Dermis blood vessel endothelial cell (primary cell): ENCODE results near the gene RPRD1A. TPM values are rescaled to one million over a fixed set of nuclear protein-coding genes. Genes with fewer than 3 reads are reported as not detected.
A peak's percentile ranks its signal among the peaks of the same experiment; 100 is the strongest.
"Not testable (repeated sequence)": the region's sequence is repeated elsewhere in the genome, so short reads cannot be mapped to it uniquely, and the experiment has no call there.

Experiments used
- DNase-seq: peaks from one replicate; pipeline ENCODE4 v3.0.0; 2010
- total RNA-seq: library from RNA; depleted of rRNA; stranded (reverse); fragments of >200 nt; gene quantifications from 2 replicates; pipeline ENCODE4 v1.2.3, GENCODE V29; 2014

Gene RPRD1A
- total RNA-seq, 1 donor from 2014 or later: 51.7 TPM

DNA sequence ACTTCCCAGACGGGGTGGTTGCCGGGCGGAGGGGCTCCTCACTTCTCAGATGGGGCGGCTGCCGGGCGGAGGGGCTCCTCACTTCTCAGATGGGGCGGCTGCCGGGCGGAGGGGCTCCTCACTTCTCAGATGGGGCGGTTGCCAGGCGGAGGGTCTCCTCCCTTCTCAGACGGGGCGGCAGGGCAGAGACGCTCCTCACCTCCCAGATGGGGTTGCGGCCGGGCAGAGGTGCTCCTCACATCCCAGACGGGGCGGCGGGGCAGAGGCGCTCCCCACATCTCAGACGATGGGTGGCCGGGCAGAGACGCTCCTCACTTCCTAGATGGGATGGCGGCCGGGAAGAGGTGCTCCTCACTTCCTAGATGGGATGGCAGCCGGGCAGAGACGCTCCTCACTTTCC, 10.4 kb upstream of the RPRD1A start:
- DNase-seq: not testable (repeated sequence)

DNA sequence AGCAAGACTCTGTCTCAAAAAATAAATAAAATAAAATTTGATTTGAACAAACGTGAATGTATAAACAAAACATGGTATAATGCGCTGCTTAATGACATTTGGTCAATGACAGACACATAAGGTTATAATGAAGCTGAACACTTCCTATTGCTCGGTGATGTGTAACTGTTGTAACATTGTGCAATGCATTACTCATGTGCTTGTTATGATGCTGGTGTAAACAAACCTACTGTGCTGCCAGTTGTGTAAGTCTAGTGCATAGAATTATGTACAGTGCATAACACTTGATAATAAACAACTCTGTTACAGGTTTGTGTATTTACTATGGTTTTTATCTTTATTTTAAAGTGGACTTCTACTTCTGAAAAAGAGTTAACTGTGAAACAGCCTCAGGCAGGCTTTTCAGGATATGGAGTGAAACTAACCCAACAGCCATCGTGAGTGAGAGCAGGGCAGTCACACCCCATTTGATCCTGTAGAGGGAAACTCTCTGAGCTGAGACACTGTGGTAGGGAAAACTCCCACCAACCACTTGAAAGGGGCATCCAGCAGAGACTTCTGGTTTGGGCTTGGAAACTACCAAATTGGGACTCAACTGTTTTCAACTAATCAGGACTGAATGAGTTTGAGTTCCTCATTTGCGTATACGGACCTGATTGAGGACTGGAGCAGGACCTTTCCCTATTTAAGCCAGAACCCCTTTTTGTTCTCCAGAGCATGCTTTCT, 8.7 kb upstream of the RPRD1A start:
- DNase-seq: no peak

DNA sequence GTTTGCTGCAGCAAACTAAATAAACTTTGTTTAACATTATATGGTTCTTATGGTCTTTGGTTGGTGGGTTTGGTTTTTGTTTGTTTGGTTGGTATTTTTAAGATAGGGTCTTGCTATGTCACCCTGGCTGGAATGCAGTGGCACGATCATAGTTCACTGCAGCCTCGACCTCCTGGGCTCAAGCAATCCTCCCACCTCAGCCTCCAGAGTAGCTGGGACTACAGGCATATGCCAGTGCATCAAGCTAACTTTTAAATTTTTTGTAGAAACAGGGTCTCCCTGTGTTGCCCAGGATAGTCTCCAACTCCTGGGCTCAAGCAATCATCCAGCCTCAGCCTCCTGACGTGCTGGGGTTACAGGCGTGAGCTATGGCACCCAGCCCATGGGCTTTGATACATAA, 7.1 kb upstream of the RPRD1A start:
- DNase-seq: no peak

DNA sequence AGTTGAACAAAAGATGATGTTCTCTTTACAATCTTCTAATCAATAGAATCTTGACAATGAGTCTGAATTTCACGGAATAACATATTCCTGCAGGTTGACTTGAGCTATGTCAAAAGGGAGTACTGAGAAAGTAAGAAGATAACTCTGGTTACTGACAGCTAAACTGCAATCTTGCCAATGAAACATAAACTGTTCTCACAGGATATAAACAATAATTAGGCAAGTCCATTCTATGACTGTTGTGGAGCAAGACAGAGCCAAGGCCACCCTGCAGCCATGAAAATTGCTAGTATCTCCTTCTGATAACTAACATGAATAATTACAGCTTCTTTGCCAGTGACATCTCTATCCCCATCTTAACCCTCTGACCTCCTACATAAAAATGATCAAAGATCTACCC, 6.3 kb upstream of the RPRD1A start:
- DNase-seq: no peak

DNA sequence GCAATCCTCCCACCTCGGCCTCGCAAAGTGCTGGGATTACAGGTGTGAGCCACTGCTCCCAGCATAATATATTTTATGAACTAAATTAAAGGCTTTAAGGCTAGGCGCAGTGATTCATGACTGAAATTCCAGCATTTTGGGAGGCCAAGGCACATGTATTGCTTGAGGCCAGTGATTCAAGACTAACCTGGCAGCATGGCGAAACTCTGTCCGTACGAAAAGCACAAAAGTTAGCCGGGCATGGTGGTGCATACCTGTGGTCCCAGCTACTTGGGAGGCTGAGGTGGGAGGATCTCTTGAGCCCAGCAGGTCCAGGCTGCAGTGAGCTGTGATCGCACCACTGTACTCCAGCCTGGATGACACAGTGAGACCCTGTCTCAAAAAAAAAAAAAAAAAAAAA, 5.0 kb upstream of the RPRD1A start:
- not testable (repeated sequence) for DNase-seq

DNA sequence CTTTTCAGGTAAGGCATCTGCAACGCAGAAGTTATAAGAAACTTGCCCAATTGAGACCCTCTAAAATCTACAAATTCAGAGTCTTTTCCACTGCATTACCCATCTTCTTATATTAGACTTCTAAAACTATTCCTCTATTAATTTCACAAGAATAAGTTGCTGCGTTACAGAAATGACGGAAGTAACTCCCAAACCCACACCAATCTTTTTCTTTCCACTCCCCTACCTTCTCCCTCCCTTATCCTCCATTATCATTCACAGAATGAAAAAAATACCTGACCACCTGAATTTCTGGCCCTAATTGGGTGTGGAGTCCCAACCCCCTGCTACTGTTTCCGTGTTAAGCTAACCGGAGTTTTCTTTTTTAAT, 689 bp downstream of the RPRD1A start:
- DNase-seq: no peak

DNA sequence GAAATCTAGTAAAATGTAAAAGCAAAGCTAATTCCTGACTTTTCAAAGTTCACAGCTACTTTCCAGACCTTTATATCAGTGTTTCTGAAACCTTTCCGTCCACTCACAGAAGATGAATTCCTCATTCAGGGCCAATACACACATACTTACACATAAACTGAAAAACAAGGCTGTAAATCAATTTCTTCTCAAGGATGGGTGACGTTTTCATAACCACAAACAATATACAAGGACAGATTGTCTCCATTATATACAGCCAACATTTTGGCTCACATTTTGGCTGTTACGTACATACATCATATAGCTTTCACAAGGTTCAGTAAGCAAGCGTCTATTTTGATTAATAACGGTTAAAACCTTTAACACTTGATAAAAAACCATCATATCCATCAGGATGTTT, 1.4 kb downstream of the RPRD1A start:
- DNase-seq: peak; percentile 18

DNA sequence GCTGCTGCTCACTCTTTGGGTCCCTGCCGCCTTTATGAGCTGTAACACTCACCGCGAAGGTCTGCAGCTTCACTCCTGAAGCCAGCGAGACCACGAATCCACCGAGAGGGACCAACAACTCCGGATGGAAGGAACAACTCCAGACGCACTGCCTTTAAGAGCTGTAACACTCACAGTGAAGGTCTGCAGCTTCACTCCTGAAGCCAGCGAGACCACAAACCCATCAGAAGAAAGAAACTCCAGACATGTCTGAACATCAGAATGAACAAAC, 2.6 kb downstream of the RPRD1A start:
- not testable (repeated sequence) for DNase-seq

DNA sequence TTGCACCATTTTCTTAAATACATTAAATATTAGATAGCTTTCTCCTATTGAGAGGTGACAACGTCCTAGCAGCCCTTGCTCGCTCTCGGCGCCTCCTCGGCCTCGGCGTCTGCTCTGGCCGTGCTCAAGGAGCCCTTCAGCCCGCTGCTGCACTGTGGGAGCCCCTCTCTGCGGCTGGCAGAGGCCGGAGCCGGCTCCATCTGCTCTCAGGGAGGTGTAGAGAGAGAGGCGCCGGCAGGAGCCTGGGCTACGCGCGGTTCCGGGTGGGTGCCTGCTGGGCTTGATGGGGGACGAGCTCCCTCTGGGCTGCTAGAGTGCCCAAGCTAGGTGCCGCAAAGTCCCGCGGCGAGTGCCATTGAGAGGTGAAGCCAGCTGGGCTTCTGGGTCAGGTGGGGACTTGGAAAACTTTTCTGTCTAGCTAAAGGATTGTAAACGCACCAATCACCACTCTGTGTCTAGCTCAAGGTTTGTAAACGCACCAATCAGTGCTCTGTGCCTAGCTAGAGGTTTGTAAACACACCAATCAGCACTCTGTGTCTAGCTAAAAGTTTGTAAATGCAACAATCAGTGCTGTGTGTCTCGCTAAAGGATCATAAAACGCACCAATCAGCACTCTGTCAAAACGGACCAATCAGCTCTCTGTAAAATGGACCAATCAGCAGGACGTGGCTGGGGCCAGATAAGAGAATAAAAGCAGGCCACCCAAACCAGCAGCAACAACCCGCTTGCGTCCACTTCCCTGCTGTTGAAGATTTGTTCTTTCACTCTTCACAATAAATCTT, 3.1 kb downstream of the RPRD1A start:
- DNase-seq: no peak

DNA sequence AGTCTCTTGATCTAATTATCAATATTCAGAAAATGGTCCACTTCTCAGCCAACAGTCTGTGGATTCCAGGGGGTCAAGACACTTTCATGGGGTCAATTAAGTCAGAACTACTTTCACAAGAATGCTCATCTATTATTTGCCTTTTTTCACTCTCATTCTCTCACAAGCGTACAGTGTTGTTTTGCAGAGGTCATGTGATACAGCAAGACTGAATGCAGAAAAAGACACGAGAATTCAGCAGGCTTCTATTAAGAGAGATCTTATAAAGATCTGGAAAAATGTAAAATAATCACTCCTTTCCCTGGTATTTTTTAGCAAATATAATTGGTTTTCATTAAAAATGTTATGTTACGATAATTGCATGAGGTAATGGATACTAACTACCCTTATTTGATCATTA, 8.7 kb downstream of the RPRD1A start:
- no peak for DNase-seq

DNA sequence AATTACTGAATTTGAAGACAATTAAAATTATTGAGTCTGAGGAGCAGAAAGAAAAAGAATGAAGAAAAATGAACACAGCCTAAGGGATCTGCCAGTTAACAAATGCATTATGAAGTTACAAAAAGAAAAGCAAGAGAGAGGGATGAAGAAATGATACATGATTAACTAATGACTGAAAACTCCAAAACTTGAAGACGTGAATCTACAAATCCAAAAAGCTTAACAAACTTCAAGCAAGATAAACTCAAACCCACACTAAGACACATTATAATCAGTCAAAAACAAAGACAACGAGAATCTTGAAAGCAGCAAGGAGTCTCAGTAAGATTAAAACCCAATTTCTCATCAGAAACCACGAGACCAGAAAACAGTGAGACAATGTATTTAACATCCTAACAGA, 15.6 kb downstream of the RPRD1A start:
- no peak for DNase-seq

DNA sequence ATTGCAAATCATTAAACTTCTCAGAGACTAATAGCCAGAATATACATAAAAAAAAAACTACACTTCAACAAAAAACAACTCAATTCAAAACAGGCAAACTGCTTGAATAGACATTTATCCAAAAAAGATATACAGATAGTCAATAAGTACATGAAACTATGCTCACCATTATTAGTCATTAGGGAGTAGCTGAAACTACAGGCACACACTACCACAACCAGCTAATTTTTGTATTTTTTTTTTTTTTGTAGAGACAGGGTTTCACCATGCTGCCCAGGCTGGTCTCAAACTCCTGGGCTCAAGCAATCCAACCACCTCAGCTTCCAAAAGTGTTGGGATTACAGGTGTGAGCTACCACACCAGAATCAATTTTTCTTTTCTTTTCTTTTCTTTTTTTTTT, 16.9 kb downstream of the RPRD1A start:
- no peak for DNase-seq

DNA sequence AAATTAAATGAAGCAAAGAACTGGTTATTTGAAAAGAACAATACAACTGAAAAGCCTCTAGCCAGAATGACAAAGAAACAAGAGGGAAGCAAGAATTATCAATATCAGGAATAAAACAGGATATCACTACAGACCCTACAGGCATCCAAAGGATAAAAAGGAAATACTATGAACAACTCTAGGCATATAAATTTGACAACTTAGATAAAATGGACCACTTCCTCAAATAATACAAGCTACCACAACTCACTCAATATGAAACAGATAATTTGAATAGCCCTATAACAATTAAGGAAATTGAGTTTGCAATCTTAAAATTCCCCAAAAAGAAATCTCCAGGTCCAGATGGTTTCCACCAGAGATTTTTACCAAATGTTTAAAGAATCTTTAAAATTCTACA, 19.8 kb downstream of the RPRD1A start:
- DNase-seq: no peak

DNA sequence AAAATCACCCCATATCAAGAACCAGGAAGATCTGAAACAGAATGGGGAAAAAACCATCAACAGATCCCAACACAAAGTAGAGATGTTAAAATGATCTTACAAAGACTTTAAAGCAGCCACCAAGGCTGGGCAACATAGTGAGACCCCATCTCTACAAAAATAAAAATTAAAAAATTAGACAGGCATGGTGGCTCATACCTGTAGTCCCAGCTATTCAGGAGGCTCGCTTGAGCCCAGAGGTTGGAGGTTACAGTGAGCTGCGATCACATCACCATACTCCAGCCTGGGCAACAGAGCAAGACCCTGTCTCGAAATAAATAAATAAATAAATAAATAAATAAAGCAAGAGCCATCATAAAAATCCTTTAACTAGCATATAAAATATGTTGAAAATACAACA, 20.5 kb downstream of the RPRD1A start:
- DNase-seq: no peak

DNA sequence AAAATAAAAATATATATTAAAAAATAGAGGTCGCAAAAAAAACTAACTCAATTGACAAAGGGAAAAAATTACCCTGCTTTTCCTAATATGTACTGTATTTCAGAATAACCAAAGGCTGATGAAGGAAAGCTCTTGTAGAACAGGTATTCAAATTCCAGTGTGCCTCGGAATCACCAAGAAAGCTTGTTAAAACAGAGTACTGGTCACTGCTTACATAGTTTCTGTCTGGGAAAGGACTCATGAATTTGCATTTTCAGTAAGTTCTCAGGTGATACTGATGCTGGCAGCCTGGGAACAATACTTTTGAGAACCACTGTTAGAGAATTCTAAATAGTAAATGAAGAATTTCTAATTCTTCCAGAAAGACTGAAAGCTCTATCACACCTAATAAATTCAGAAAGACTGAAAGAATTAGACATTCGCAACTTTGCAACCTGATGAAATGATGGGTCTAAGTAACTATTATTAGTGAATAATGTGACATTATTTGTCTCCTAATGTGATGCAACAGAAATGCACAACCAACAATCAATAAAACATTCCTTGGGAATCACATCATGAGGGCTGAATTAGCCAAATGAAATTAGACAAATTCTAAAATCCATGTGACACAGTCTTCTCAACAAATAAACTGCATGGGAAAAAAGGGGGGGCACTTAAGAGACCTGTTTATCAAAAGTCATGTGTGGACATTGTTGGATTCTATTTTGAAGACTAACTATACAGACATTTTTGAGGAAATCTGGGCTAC, 21.9 kb downstream of the RPRD1A start:
- DNase-seq: no peak

DNA sequence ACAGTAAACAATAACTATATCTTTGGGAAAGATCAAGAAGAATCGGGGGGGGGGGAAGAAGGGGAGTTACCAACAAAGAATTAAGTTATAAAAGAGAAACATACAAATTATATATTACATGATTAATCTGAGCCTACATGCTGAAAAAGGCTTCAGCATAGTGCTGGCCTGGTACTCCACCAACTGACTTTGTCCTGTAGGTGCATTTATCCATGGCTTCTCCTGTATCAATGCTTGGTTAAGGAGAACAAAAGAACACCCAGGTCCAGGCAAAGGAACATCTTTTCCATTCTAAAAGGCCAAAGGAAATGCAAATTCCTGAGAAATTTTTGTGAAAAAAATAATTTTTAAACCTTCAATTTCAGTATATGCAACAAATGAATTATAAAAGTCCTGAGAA, 24.2 kb downstream of the RPRD1A start:
- DNase-seq: no peak

DNA sequence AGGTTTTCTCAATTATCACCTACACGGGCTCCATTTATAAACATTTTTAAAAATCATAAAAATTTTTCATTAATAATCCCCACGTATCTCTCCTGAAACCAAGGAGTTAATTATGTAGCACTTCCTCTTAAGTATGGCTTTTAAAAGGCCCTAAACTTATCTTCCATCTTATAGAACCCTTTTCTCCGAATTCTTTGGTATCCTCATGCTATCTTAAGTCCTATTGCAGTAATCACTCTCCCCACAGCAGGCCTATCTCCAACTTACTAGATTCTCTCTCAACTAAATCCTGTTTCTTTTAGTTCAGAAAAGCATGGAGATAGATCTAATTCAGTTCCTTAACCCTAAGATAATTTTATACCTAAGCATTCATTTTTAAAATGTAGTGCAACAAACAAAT, 26.2 kb downstream of the RPRD1A start:
- no peak for DNase-seq

DNA sequence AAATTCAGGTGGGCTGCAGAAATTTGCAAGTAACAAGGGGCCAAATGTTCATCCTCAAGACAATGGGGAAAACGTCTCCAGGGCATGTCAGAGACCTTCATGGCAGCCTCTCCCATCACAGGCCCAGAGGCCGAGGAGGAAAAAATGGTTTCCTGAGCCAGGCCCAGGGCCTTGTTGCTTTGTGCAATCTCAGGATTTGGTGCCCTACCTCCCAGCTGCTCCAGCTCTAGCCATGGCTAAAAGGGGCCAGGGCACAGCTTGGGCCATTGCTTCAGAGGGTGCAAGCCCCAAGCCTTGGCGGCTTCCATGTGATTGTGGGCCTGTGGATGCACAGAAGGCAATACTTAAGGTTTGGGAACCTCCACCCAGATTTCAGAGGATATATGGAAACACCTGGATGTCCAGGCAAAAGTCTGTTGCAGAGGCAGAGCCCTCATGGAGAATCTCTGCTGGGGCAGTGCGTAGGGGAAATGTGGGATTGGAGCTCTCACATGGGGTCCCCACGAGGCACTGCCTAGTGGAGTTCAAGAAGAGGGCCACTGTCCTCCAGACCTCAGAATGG, 29.2 kb downstream of the RPRD1A start:
- DNase-seq: no peak

DNA sequence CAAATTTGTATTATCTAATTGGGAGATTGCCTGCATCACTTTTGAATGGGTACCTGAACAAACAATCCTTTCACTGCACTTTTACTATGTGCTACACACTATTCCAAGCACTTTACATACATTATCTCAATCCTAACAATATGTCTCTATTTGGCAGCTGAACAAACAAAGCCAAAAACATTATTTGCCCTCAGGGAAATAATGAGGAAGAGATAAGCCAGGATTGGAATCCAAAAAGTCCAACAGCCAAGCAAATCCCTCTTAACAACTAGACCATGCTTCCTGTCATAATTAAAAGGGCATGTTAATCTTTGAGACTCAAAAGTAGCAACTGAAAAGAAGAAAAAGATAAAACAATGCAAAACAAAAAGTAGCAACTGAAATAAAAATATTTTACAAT, 32.1 kb downstream of the RPRD1A start:
- DNase-seq: peak; percentile 86

DNA sequence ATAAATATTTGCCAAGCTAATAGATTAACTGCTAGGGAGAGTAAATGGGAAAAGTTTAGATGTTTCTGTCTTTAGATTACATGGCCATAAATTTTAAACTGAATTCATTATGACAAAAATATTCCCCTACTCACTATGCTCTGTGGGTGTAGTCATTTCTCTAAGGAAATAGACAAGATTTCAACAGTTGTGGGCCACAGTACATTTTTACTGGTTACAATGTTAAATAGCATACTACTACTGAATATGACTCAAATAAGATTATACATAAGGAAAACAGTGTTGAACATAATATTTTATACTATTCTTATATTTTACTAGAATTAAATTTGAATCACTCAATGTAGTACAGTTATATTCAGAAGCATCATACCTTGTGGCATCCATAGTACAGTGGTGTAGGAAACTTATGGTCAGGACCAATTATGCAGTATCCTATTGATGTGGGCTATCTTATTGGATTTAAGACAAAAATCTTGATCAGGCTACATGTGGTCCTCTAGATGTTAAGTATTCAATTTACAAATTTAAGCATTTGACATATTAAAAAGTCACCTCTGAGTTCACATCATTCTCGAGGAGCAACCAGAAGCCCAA, 33.0 kb downstream of the RPRD1A start:
- DNase-seq: no peak

DNA sequence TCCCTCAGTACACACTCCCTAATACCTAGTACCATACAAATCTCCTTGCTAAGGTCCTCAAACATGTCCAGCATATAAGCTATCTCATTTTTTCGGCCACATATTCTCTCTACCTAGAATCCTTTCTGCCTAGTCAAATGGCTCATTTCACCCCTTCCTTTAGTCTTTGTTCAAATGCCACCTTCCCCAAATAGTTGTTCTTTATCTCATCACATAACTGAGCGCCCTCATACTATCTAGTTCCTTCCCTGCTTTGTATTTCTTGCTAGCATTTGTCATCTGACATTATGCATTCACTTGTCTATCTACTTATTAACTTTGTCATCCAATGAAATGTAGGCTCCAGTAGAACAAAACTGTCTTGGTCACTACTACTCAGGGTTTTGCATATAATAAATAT, 35.5 kb downstream of the RPRD1A start:
- no peak for DNase-seq

DNA sequence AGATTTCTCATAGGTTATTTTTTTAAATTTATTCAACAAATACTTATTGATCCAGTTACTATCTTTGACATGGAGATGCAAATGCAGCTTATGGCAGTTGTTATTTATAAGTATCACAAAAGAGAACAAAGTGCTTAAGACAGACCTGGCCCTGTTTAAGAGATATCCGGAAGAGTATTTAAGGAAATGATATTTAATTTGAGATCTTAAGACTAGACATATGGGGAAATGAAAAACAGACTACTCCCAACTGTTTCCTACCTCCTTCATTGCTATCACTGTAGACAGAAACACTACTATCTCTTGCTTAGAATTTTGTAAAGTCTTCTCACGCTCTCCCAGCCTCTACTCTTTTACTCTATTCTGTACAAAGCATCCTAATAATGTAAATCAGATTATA, 36.0 kb downstream of the RPRD1A start:
- DNase-seq: no peak

DNA sequence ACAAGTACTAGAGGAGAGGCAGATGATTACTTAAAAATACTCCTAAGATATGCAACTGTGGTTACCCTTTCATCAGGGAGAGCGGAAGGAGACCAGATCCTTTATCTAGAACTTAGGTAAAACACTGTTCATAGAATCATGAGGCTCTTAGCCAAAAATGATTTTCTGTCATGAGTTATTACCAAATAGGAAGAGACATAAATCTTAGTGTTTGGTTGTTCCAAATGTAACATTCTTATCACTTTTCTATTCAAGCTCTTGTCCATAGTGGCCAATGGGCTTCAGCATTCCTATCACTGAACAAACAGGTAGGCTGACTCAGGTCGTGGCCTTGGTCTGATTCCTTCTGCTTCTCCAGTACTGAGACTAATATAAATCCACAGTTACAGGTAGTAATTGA, 38.5 kb downstream of the RPRD1A start:
- no peak for DNase-seq
